BJ (cell line): ENCODE data around the gene TMOD2. TPM values are rescaled to one million over a fixed set of nuclear protein-coding genes. Genes with fewer than 3 reads are reported as not detected.

Experiments used
- CTCF ChIA-PET: fragments of 350-600 bp; formaldehyde crosslinking; extraction: SDS; loops from one replicate; lab custom pipeline; 2021; ENCODE audit warnings: antibody characterized with exemption, inconsistent platforms; lab: Yijun Ruan, JAX
- POLR2A ChIA-PET: fragments of 300-600 bp; sonication (Branson Sonifier 250); formaldehyde crosslinking; extraction: SDS; loops from one replicate; lab custom pipeline; 2021; ENCODE audit warnings: antibody characterized with exemption; lab: Charles Lee
- DNase-seq: peaks from one replicate; pipeline ENCODE4 v3.0.0-alpha.2; 2011; ENCODE audit warnings: low read depth
- H3K27me3 ChIP-seq: 2 replicates; pipeline ENCODE4 v1.6.0; 2011; ENCODE audit warnings: low read length; ENCODE audit not compliant: control insufficient read depth, insufficient read depth
- H3K36me3 ChIP-seq: 2 replicates; pipeline ENCODE4 v1.5.1; 2011; ENCODE audit warnings: low read length; ENCODE audit not compliant: control insufficient read depth, insufficient read depth
- H3K4me3 ChIP-seq: 2 replicates; pipeline ENCODE4 v1.5.1; 2011; ENCODE audit warnings: low read depth, mild to moderate bottlenecking, control low read depth, low read length
- CTCF ChIP-seq: IDR thresholded peaks from 2 replicates; pipeline ENCODE4 v1.5.1; 2011; ENCODE audit warnings: low read depth, mild to moderate bottlenecking, control low read depth, inconsistent platforms, low read length, moderate library complexity; ENCODE audit not compliant: insufficient read depth
- polyA plus RNA-seq: library from polyadenylated mRNA; depleted of rRNA; stranded (reverse); fragments of >200 nt; gene quantifications from 2 replicates; pipeline ENCODE4 v1.2.3, GENCODE V29; 2011

TMOD2 gene
- polyA plus RNA-seq, 1 experiment: 1.1 TPM

DNA sequence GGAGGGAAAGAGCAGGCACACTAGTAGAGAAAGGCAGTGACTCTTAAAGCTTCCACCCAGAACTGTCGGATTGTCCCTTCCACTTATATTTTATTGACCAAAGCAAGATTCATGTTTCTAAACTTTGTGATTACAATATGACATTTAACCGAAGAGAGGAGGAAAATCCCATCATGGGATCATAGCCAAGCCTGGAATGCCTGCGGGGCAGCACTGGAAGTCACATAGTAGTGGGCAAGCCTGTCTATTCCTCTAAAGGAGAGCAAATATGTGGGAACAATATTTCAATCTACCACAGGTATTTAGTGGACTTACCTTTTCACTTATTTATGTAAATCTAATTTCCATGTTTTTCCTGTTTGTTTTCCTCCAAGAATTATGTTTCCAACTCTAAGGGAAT lies 74.3 kb downstream of the TMOD2 start:
- Histone ChIP-seq H3K27me3 (no peaks in the 10 kb centered on the region), H3K4me3 (no peak overlapping the region), H3K36me3 (no peaks in the 10 kb centered on the region)
- TF ChIP-seq CTCF: no peak
- no peak for DNase-seq
- CTCF ChIA-PET: no interaction called here
- POLR2A ChIA-PET: no interaction called here

DNA sequence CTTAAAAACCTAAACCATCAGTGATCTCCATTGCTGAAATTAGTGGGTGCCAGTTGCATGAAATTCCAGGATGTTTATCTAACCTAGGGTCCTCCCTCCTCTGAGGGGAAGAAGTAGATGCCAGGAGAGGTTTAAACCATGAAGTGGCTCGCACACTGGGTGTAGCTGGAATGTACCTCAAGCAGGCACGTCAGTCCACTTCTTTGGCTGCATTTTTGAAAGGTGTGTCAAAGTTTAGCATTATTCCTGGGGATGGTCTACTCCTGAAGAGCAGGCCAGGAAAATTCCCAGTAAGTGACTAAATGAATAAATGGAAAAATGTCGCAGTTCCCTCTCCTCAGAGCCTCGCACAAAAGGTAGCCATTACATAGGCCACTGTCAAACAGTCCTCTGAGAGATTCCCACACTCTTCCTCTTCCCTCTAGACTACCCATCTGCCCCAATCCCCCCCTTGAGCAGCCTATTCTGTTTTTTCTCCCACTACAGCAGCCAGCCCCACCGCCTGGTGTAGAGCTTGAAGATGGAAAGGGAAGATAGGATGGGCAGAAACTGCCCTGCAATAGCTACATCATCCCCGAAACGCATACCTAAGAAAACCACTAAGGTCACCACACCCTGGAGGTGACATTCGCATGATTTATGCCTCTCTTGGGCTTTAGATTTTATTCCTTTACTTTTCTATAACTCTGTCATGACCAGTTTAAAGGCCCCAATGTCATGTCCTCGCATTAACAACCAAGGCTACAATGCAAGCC lies 77.4 kb downstream of the TMOD2 start:
- H3K4me3 ChIP-seq: no peak overlapping the region
- CTCF ChIA-PET: interaction anchor here (0.7 to 1.3 kb wide), 2 partner anchors 17 to 60 kb away, joined by 3 to 4 read pairs; no protein-coding TSS in a partner anchor

GRCh38 chr15:51829376-51830275 lies 78.2 kb downstream of the TMOD2 start, which contains the start of gene TMOD3:
TMOD3 (plus strand) TSS chr15:51829653; CDS start chr15:51862885, 33,232 bp downstream.
- no peaks in the 10 kb centered on the region for H3K36me3 ChIP-seq
- ChIA-PET CTCF (interaction anchor here (0.7 to 1.6 kb wide), 3 partner anchors 12 to 59 kb away, joined by 3 to 4 read pairs (median 4); no protein-coding TSS in a partner anchor), POLR2A (interaction anchor here (0.6 to 0.7 kb wide), 2 partner anchors 45 to 372 kb away, joined by 3 to 4 read pairs; no protein-coding TSS in a partner anchor)
- peak; percentile 42 for DNase-seq
- H3K4me3 ChIP-seq: peak within 1 kb of the TSS; percentile 89
- H3K27me3 ChIP-seq: no peaks in the 10 kb centered on the region
- TF ChIP-seq CTCF: peak; percentile 29

More for the DNA sequence above, 77.4 kb downstream of the TMOD2 start:
- DNase-seq: no peak
- POLR2A ChIA-PET: no interaction called here
- no peaks in the 10 kb centered on the region for H3K36me3 ChIP-seq
- no peaks in the 10 kb centered on the region for H3K27me3 ChIP-seq
- TF ChIP-seq CTCF: no peak

DNA sequence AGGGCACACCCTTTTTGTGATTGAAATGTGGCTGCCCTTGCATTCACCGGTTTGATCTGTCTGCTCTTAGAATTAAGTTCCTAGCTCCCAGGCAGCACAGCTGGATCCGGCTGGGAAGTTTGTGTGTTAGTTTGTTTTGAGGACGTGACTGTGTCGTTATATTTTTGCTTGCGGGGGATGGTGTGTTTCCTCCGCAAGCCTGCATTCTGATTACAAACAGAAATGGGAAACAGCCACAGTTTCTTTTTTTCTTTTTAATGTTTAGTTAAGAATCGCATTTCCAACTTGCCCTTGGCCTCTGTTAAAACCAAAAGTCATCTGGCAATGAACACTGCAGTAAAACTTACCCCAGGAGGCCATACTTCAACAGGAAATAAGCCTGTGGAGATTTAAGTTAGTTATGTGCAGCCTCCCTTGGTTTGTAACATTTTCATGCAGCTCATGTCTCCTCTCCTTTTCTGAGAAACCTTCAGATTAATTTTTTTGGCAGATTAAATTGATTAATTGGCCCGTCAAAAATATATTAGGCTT lies 78.9 kb downstream of the TMOD2 start:
- Histone ChIP-seq H3K27me3 (no peaks in the 10 kb centered on the region), H3K36me3 (no peaks in the 10 kb centered on the region), H3K4me3 (peak overlapping the region; percentile 89)
- ChIA-PET POLR2A (interaction anchor here (0.6 to 0.7 kb wide), 2 partner anchors 45 to 371 kb away, joined by 3 to 4 read pairs; no protein-coding TSS in a partner anchor), CTCF (interaction anchor here (0.7 to 1.6 kb wide), 2 partner anchors 11 to 618 kb away, joined by 3 to 4 read pairs; no protein-coding TSS in a partner anchor)
- no peak for TF ChIP-seq CTCF
- no peak for DNase-seq

DNA sequence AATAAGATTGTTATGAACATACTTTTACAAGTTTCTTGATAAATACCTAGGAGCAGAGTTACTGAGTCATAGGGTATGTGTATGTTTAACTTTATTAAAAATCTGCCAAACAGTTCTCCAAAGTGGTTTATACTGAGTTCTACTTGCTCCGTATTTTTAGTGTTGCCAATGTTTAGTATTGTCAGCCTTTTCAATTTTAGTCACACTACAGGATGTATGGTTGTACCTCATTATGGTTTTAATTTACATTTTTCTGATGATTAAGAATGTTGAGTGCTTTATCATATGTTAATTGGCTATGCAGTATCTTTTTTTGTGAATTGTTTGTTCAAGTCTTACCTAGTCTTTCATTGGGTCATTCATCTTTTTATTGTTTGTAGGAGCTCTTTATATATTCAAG lies 82.4 kb downstream of the TMOD2 start:
- Histone ChIP-seq H3K36me3 (no peaks in the 10 kb centered on the region), H3K4me3 (no peak overlapping the region), H3K27me3 (no peaks in the 10 kb centered on the region)
- POLR2A ChIA-PET: no interaction called here
- CTCF ChIA-PET: no interaction called here
- no peak for TF ChIP-seq CTCF
- no peak for DNase-seq
